ENCODE results near the gene CDK5R2. TPM values are rescaled to one million over a fixed set of nuclear protein-coding genes. Genes with fewer than 3 reads are reported as not detected.

CDK5R2 gene
- total and polyA plus RNA-seq, 12 donors, result 0.13 to 10.4 (median 1.7) TPM; not detected in 3

DNA sequence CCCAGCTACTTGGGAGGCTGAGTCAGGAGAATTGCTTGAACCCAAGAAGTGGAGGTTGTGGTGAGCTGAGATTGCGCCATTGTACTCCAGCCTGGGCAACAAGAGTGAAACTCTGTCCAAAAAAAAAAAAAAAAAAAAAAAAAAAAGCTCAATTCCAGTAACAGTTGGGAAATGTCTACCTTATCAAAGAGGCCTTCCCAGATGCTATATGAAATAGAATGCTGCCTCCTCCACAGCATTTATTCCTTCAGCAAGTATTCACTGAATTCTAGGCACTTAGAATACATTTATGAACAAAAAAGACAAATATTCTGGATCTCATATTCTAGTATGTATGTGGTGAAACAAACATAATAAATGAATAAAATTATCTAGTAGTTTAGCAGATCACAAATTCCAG is 12.8 kb upstream of the CDK5R2 start:
- no peaks in the 10 kb centered on the region for H3K9me3 ChIP-seq (replicated peaks in 1 of 3)
- peaks cover 16% of the 10 kb centered on the region for H3K27me3 ChIP-seq
- no peak overlapping the region for H3K4me3 ChIP-seq
- H3K27ac ChIP-seq, result no peak overlapping the region
- TF ChIP-seq POLR2A (IDR thresholded peaks at IDR 0.05), result no peak
- TF ChIP-seq, protein P1, sequence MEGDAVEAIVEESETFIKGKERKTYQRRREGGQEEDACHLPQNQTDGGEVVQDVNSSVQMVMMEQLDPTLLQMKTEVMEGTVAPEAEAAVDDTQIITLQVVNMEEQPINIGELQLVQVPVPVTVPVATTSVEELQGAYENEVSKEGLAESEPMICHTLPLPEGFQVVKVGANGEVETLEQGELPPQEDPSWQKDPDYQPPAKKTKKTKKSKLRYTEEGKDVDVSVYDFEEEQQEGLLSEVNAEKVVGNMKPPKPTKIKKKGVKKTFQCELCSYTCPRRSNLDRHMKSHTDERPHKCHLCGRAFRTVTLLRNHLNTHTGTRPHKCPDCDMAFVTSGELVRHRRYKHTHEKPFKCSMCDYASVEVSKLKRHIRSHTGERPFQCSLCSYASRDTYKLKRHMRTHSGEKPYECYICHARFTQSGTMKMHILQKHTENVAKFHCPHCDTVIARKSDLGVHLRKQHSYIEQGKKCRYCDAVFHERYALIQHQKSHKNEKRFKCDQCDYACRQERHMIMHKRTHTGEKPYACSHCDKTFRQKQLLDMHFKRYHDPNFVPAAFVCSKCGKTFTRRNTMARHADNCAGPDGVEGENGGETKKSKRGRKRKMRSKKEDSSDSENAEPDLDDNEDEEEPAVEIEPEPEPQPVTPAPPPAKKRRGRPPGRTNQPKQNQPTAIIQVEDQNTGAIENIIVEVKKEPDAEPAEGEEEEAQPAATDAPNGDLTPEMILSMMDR (IDR thresholded peaks at IDR 0.05), result no peak
- no peak for DNase-seq
- H3K36me3 ChIP-seq (replicated peaks in 1 of 2), result no peaks in the 10 kb centered on the region
- 87 to 100% (median 89%) methylated on average over 1 of the region's 1 CpG for WGBS, 4 donors
- H3K4me1 ChIP-seq (replicated peaks in 1 of 2), result no peaks in the 10 kb centered on the region
- intact Hi-C loops (cut with DNase I), result no loop called here

GRCh38 chr2:218952160-218952559 is 7.3 kb upstream of the CDK5R2 start:
- Histone ChIP-seq H3K27me3 (no peaks in the 10 kb centered on the region), H3K27ac (no peak overlapping the region), H3K4me1 (replicated peaks in 1 of 2) (no peaks in the 10 kb centered on the region), H3K9me3 (replicated peaks in 1 of 3) (no peaks in the 10 kb centered on the region), H3K4me3 (no peak overlapping the region), H3K36me3 (replicated peaks in 1 of 2) (no peaks in the 10 kb centered on the region)
- TF ChIP-seq, protein P1 (IDR thresholded peaks at IDR 0.05), result no peak
- no peak for TF ChIP-seq POLR2A (IDR thresholded peaks at IDR 0.05)
- DNase-seq, result no peak
- 92 to 96% (median 95%) methylated on average over 7 of the region's 7 CpGs for WGBS, 4 donors
- intact Hi-C loops (cut with DNase I), result no loop called here

- DNase-seq, result no peak
- intact Hi-C loops (cut with DNase I), result no loop called here
- Histone ChIP-seq H3K4me3 (no peak overlapping the region), H3K4me1 (replicated peaks in 1 of 2) (no peaks in the 10 kb centered on the region), H3K36me3 (replicated peaks in 1 of 2) (no peaks in the 10 kb centered on the region), H3K9me3 (replicated peaks in 1 of 3) (no peaks in the 10 kb centered on the region), H3K27ac (no peak overlapping the region), H3K27me3 (no peaks in the 10 kb centered on the region)
- WGBS, 4 donors, result 57 to 80% (median 73%) methylated on average over 1 to 18 of the region's 18 CpGs
- no peak for TF ChIP-seq POLR2A (IDR thresholded peaks at IDR 0.05)
- TF ChIP-seq, protein P1 (IDR thresholded peaks at IDR 0.05), result no peak
Observed at GRCh38 chr2:218953366-218953954, 6.0 kb upstream of the CDK5R2 start.

DNA sequence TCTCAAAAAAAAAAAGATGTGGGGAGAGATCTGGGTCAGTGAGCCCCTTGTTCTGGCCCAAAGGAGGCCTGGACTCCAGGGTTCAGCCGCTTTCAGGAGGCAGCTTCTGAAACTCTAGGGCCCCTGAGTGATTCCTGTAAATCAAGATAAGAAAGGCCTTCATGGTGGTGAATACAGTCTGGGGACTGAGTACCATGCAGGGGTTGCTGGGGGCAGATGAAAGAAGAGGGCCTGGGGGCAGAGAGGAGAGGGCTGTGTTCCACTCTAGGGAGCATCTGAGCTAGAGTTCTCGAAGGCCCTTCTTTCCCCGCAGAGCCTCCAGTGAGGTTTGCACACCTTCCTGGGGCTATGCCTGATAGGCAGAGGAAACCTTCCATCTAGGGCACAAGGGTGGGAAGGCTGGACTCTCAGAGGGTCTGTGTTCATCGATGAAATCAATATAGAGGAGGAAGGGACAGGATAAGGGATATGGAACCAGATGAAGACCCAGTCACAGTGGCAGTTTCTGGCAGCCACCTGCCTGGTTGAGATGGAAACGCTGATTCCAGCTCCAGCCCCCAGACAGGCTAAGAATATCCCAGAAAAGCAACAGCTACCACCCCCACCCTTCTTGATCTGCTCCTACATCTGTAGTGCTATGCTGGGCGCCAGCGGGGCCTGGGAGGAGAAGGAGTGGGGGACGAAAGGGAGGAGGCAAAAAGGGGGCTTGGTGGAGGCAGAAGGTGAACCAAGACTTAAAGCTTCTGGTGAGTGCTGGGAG is 4.7 kb upstream of the CDK5R2 start:
- TF ChIP-seq POLR2A (IDR thresholded peaks at IDR 0.05), result no peak
- TF ChIP-seq, protein P1 (IDR thresholded peaks at IDR 0.05), result no peak
- DNase-seq, result no peak
- Histone ChIP-seq H3K4me3 (no peak overlapping the region), H3K4me1 (replicated peaks in 1 of 2) (peaks cover 0 to 2% of the 10 kb centered on the region in 2 donors), H3K27ac (no peak overlapping the region), H3K27me3 (peaks cover 10% of the 10 kb centered on the region), H3K9me3 (replicated peaks in 1 of 3) (no peaks in the 10 kb centered on the region), H3K36me3 (replicated peaks in 1 of 2) (no peaks in the 10 kb centered on the region)
- intact Hi-C loops (cut with DNase I), result no loop called here
- WGBS, 4 donors, result 74 to 84% (median 82%) methylated on average over 8 of the region's 8 CpGs
